Fibroblast of lung (primary cell): ENCODE data around the gene CCDC138. TPM values are rescaled to one million over a fixed set of nuclear protein-coding genes. Genes with fewer than 3 reads are reported as not detected.

Experiments used
- DNase-seq, 2 donors: peaks; one replicate each; pipeline versions ENCODE4 v3.0.0 to v3.0.0-alpha.2; 2010; ENCODE audit warnings: low read depth in 2 of 2
- H2AFZ ChIP-seq: 2 replicates; pipeline ENCODE4 v1.5.1; 2012; ENCODE audit warnings: low read length, control low read depth, inconsistent platforms
- H3K27ac ChIP-seq: 2 replicates; pipeline ENCODE4 v1.5.1; 2011; ENCODE audit warnings: low read length, control low read depth; ENCODE audit not compliant: insufficient read depth
- H3K27me3 ChIP-seq: 2 replicates; pipeline ENCODE4 v1.5.1; 2011; ENCODE audit warnings: mild to moderate bottlenecking, low read length; ENCODE audit not compliant: control insufficient read depth, insufficient read depth
- H3K36me3 ChIP-seq: 2 replicates; pipeline ENCODE4 v1.5.1; 2011; ENCODE audit warnings: low read length; ENCODE audit not compliant: control insufficient read depth, insufficient read depth
- H3K4me1 ChIP-seq: 2 replicates; pipeline ENCODE4 v1.5.1; 2011; ENCODE audit warnings: low read length; ENCODE audit not compliant: control insufficient read depth, insufficient read depth; ENCODE audit errors: extremely low read depth
- H3K4me2 ChIP-seq: 2 replicates; pipeline ENCODE4 v1.5.1; 2011; ENCODE audit warnings: low read length, control low read depth; ENCODE audit not compliant: insufficient read depth; ENCODE audit errors: extremely low read depth
- H3K4me3 ChIP-seq, 4 experiments: fragments of 200-600 bp in 1 of 4; sonication (generic) in 1 of 4; replicated peaks in 1 of 4; 2 replicates each; pipeline ENCODE4 v1.5.1; 2011 to 2016; ENCODE audit warnings: low read length in 4 of 4, low read depth in 3 of 4, mild to moderate bottlenecking in 3 of 4, control low read depth in 2 of 4, inconsistent platforms in 1 of 4, mixed read lengths in 1 of 4; ENCODE audit not compliant: insufficient read depth in 1 of 4; ENCODE audit errors: control extremely low read depth in 1 of 4
- H3K79me2 ChIP-seq: 2 replicates; pipeline ENCODE4 v1.5.1; 2012; ENCODE audit warnings: mild to moderate bottlenecking, low read length, inconsistent platforms; ENCODE audit not compliant: control insufficient read depth, insufficient read depth
- H3K9ac ChIP-seq: 2 replicates; pipeline ENCODE4 v1.5.1; 2011; ENCODE audit warnings: mild to moderate bottlenecking, low read length, control low read depth; ENCODE audit not compliant: insufficient read depth
- H3K9me3 ChIP-seq: 2 replicates; pipeline ENCODE4 v1.5.1; 2012; ENCODE audit warnings: low read depth, low read length; ENCODE audit not compliant: control insufficient read depth, insufficient read depth
- H4K20me1 ChIP-seq: 2 replicates; pipeline ENCODE4 v1.5.1; 2011; ENCODE audit warnings: low read length; ENCODE audit not compliant: control insufficient read depth, insufficient read depth; ENCODE audit errors: extremely low read depth
- EZH2 ChIP-seq: IDR thresholded peaks from 2 replicates; pipeline ENCODE4 v1.5.1; 2012; ENCODE audit warnings: low read length, control low read depth, mild to moderate bottlenecking; ENCODE audit errors: missing control alignments
- polyA plus RNA-seq, 2 donors: library from polyadenylated mRNA; depleted of rRNA in 1 of 2; stranded (reverse) in 1 of 2; unstranded in 1 of 2; fragments of >200 nt; gene quantifications; 2 replicates each; pipeline ENCODE4 v1.2.1, GENCODE V29; 2011 to 2012; ENCODE audit warnings: missing spikeins in 1 of 2
- total RNA-seq: library from RNA; depleted of rRNA; stranded (reverse); fragments of >200 nt; gene quantifications from 2 replicates; pipeline ENCODE4 v1.2.1, GENCODE V29; 2014
- TF ChIP-seq, protein P1 (sequence below), 2 donors: IDR thresholded peaks in 1 of 2; conservative IDR thresholded peaks in 1 of 2; 1 replicate in 1 of 2; 2 replicates in 1 of 2; pipeline ENCODE4 v1.5.1; 2011 to 2012; ENCODE audit warnings: low read length in 2 of 2, control low read depth in 1 of 2, inconsistent platforms in 1 of 2, low read depth in 1 of 2, mild to moderate bottlenecking in 1 of 2

CCDC138 gene
- total and polyA plus RNA-seq, 2 donors (not counting 1 experiment from before 2014, with no cell fraction given) = 1.7 to 3.3 TPM

GRCh38 chr2:108918156-108918874, 131.7 kb downstream of the CCDC138 start:
- H3K27ac ChIP-seq = no peak overlapping the region
- H3K4me2 ChIP-seq = no peak overlapping the region
- H4K20me1 ChIP-seq = no peaks in the 10 kb centered on the region
- H3K9ac ChIP-seq = no peak overlapping the region
- H3K4me1 ChIP-seq = no peaks in the 10 kb centered on the region
- H2AFZ ChIP-seq = no peak overlapping the region
- no peak for DNase-seq
- no peaks in the 10 kb centered on the region for H3K36me3 ChIP-seq
- H3K27me3 ChIP-seq = peaks cover 26% of the 10 kb centered on the region
- TF ChIP-seq, protein P1, sequence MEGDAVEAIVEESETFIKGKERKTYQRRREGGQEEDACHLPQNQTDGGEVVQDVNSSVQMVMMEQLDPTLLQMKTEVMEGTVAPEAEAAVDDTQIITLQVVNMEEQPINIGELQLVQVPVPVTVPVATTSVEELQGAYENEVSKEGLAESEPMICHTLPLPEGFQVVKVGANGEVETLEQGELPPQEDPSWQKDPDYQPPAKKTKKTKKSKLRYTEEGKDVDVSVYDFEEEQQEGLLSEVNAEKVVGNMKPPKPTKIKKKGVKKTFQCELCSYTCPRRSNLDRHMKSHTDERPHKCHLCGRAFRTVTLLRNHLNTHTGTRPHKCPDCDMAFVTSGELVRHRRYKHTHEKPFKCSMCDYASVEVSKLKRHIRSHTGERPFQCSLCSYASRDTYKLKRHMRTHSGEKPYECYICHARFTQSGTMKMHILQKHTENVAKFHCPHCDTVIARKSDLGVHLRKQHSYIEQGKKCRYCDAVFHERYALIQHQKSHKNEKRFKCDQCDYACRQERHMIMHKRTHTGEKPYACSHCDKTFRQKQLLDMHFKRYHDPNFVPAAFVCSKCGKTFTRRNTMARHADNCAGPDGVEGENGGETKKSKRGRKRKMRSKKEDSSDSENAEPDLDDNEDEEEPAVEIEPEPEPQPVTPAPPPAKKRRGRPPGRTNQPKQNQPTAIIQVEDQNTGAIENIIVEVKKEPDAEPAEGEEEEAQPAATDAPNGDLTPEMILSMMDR (conservative IDR thresholded peaks at IDR 0.05 in 1 of 2, IDR thresholded peaks at IDR 0.05 in 1 of 2; ENCODE audit: low read depth in 1 of 2, low read length in 2 of 2) = no peak
- TF ChIP-seq EZH2 = no peak
- no peaks in the 10 kb centered on the region for H3K79me2 ChIP-seq
- H3K4me3 ChIP-seq = no peak overlapping the region
- H3K9me3 ChIP-seq = no peaks in the 10 kb centered on the region

DNA sequence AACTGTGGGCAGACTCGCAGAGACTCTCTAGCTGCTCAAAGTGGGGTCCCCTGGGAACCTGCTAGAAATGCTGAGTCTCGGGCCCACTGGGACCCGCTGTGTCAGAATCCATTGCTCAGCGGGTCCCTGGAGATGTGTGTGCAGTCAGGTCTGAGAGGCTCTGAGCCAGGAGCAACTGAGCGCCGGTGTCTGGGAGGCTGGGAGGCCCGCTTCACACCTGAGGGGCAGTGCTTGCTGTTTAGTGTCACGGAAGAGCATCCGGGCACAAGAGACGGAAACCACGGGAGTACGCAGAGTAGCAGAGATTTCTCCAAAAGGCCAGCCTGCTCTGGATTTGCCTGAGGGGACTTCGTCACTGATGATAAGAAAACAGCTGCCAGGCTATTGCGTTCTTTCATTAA, 132.4 kb downstream of the CCDC138 start:
- TF ChIP-seq EZH2 = no peak
- TF ChIP-seq, protein P1 (conservative IDR thresholded peaks at IDR 0.05 in 1 of 2, IDR thresholded peaks at IDR 0.05 in 1 of 2; ENCODE audit: low read depth in 1 of 2, low read length in 2 of 2) = no peak
- Histone ChIP-seq H3K9me3 (no peaks in the 10 kb centered on the region), H3K4me3 (no peak overlapping the region), H2AFZ (no peak overlapping the region), H3K36me3 (no peaks in the 10 kb centered on the region), H4K20me1 (no peaks in the 10 kb centered on the region), H3K27me3 (peaks cover 30% of the 10 kb centered on the region), H3K4me1 (no peaks in the 10 kb centered on the region), H3K27ac (no peak overlapping the region), H3K4me2 (no peak overlapping the region), H3K9ac (no peak overlapping the region), H3K79me2 (no peaks in the 10 kb centered on the region)
- no peak for DNase-seq

DNA sequence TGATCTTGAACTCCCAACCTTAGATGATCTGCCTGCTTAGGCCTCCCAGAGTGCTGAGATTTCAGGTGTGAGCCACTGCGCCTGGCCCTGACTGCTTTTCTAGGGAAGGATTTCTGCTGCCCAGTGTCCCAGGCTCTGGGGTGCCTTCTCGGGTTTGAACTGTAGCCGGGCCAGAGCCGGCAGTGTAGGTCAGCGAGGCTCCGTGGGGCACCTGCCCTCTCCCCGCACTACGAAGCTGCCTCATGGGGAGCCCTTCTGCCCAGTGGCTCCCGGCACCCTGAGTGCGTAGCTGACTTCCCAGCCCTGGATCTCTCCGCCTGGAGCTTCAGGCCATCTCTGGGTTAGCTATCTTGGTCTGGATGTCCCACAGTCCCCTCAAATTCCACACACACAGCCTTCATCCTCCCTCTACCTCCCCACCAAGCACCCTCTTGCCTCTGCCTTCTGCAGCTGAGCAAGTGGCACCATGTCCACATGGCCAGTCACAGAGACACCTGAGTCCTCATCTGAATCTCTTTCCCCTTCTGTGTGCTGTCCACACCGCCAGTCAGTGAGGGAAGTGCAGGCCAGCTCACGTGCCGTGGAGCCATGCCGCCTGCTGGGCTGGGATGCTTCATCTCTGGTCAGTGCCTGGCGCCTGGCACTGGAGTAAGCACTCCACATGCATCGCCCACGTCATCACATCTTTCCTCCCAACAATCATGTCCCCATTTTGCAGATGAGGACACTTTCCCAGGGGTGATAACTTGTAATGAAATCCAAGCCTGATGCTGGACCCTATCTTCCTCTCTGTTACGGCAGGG, 133.2 kb downstream of the CCDC138 start:
- Histone ChIP-seq H2AFZ (no peak overlapping the region), H3K27me3 (peaks cover 32% of the 10 kb centered on the region), H4K20me1 (no peaks in the 10 kb centered on the region)

More for the DNA sequence above, 133.2 kb downstream of the CCDC138 start:
- Histone ChIP-seq H3K36me3 (no peaks in the 10 kb centered on the region), H3K4me3 (no peak overlapping the region), H3K9ac (no peak overlapping the region), H3K27ac (no peak overlapping the region), H3K4me2 (no peak overlapping the region), H3K4me1 (no peaks in the 10 kb centered on the region), H3K9me3 (no peaks in the 10 kb centered on the region), H3K79me2 (no peaks in the 10 kb centered on the region)
- TF ChIP-seq EZH2 = no peak
- TF ChIP-seq, protein P1 (conservative IDR thresholded peaks at IDR 0.05 in 1 of 2, IDR thresholded peaks at IDR 0.05 in 1 of 2; ENCODE audit: low read depth in 1 of 2, low read length in 2 of 2) = no peak
- DNase-seq = no peak
